HG03457 (cell line): ENCODE results near the gene PER3.
"Not testable (repeated sequence)": the region's sequence is repeated elsewhere in the genome, so short reads cannot be mapped to it uniquely, and the experiment has no call there.

Source experiments
- ATAC-seq: cut with Tn5 transposase; IDR thresholded peaks from one replicate; pipeline ENCODE4 v1.9.1; 2021; ENCODE audit warnings: moderate number of reproducible peaks; ENCODE audit not compliant: unreplicated experiment

Gene PER3

GRCh38 chr1:7778133-7778628 is 5.9 kb upstream of the PER3 start:
- no peak for ATAC-seq

GRCh38 chr1:7780976-7781375 is 3.1 kb upstream of the PER3 start:
- ATAC-seq = no peak

DNA sequence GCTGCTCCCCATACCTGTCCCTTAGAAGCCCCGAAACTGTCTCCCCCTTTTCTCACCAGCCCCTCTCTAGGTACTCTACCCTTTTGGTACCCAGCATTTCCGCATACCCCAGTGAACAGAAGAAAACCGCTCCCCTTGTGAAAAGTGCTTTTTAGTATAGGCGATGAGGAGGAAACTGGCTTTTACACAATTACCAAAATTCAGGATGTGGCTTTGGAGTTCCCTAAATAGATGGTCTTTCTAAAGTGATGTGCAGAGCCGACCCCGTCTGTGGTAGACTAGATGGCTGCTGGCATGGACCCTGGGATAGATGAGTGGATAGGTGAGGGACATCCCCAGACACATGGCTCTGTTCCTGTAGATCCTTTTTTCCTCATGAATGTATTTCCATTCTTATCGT is 2.6 kb upstream of the PER3 start:
- no peak for ATAC-seq

DNA sequence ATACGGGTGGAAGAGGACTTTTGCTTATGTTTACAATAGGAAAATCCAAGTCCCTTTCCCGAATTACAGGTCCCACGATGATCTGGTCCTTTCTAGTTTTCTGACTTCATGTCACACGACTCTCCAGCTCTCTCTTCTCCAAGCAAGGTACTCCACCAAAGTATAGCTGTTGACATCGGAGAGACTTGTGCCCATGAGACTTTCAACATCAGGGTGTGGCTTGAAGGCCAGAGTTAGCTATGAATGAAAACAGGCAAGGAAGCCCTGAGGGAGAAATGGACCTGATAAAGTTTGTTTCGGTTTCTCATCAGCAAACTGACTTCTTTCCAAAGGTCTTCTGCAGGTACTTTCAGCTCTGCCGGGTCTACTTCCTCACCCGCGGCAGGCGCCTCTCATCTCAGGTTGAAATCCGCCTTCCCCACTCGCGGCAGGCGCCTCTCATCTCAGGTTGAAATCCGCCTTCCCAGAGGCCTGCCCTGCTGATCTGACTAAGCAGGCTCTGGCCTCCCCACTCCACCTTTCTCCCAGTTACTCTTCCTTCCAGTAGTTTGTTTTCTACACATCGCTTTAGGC is 2.1 kb upstream of the PER3 start:
- no peak for ATAC-seq

DNA sequence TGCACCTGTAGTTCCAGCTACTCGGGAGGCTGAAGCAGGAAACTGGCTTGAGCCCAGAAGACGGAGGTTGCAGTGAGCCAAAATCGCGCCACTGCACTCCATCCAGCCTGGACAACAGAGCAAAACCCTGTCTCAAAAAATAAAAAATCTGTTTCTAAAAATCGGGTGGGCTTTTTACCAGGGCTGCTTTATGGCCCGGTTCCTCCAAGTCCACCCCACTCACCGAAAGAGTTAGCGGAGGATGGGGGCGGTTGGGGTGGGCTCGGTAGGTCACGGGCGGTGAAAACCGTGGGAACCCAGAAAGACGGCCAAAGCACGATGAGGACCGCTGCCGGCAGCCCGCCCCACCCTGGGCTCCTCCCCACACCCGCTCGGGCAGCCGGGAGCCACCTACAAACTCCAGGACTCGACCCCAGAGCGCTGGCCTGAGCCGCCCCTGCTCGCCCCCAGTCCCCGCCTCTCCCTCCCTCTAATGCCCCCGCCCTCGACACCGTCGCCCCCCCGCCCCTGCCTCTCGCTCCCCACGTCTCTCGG is 846 bp upstream of the PER3 start:
- no peak for ATAC-seq

DNA sequence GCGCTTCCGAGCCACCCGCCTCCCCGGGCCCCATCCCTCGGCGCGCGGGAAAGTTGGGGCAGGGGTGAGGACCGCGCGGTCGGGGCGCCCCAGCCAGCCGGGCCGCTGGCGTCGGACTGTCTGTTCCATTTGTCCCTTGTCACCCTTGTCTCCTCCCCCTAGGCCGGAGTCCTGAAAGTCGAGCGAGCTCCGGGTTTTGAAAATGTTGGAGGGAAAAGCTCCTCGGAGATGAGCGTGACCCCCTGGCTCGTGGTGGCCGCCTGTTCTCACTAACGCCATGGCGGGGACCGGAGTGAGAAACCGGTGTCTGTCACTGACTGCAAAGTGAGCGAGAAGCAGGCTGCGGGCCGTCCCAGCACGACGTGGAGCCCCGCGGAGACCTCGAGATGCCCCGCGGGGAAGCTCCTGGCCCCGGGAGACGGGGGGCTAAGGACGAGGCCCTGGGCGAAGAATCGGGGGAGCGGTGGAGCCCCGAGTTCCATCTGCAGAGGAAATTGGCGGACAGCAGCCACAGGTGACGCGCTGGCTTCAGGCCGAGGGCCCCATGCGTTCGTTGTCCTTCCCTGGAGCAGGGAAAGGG is 491 bp downstream of the PER3 start:
- ATAC-seq = no peak

- ATAC-seq = no peak
Observed at GRCh38 chr1:7785108-7785507, 1.0 kb downstream of the PER3 start.

GRCh38 chr1:7786795-7787194 is 2.7 kb downstream of the PER3 start:
- no peak for ATAC-seq

DNA sequence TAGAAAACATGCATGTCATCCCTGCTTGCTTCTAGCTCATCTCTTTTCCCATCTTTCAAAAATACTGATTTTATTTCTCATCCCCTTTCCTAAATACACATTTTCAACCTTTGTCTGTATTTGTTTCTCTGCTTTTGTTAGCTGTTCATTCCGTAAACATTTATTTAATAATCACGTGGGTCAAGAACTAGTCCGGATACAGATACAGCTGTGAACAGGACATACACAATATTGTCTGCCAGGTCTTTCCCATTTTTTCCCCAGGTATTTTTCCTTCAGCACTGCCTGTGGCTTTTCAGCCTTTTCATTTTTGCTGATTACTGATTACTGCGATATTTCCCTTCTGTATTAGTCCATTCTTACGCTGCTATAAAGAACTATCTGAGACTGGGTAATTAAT is 5.7 kb downstream of the PER3 start:
- ATAC-seq = no peak

GRCh38 chr1:7791027-7791426 is 6.9 kb downstream of the PER3 start:
- ATAC-seq = not testable (repeated sequence)

GRCh38 chr1:7795406-7795805 is 11.3 kb downstream of the PER3 start:
- ATAC-seq = no peak

DNA sequence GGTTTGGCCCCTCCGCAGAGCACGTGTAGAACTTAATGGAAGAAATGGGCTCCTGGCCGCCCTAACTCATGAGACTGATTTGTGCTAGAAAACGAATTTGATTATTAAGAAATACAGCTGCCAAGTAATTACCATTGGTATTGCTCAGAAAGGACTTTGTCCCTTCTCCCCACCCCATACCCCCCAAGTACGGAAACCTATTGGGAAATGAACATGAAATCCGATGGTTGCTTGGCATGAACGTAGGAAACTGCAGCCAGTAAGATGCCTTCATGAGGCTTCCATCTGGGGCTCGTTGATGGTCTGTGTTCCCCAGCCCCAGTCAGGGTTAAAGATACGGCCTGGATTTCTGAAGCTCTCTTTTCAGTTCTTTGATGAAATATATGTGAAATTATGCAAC is 21.4 kb downstream of the PER3 start:
- ATAC-seq = no peak

DNA sequence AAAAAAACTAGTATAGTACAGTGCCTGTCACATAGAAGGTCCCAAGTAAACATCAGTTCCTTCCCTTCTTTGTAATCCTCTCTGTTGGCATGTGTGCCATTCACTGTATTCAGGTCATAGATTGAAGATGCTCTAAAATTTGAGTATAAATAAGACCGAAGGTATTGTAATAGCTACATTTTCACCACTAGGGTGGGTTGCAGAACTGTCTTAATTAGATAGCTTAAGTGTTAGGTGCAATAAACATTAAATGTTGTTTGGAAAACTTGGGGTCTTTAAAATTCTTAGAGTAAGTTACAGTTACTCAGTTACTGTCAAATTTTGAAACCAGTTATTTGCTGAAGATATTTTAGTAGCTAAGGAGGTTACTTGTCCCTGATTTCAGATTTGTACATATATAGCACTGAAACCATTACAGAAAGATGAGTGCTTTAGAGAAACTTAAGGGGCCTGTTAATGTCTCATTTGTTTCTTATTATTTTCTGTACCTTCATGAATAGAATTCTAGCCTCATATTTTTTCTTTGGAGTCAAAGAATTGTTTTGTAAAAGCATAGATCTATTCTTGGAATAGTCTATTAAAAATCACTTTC is 24.3 kb downstream of the PER3 start:
- ATAC-seq = no peak

DNA sequence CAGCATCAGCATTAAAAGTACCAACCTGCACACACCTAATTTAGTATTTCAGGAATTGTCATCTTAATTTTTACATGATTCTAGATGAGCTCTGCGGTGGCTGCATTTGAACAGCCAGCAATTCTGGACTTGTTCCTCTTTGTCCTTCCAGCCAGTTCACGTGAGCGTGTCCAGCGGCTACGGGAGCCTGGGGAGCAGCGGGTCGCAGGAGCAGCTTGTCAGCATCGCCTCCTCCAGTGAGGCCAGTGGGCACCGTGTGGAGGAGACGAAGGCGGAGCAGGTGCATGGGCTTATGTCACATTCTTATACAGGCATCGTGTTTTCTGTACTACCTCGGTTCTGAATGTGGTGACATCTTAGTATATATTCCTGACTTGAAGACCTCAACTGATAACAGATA is 25.7 kb downstream of the PER3 start:
- no peak for ATAC-seq

DNA sequence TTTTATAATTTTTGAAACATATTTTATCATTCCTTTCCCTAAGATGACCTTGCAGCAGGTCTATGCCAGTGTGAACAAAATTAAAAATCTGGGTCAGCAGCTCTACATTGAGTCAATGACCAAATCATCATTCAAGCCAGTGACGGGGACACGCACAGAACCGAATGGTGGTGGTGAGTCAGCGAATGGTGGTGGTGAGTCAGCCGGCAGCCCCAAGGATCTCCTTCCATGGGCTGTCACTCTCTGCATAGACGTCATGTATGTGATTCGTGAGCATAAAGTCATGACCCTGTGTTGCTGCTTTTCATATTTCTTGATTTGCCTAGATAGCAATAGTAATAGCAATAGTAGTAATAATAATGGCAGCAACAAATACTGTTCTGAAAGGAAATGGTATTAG is 26.3 kb downstream of the PER3 start:
- no peak for ATAC-seq

- no peak for ATAC-seq
Observed at GRCh38 chr1:7811476-7811875, 27.4 kb downstream of the PER3 start.

DNA sequence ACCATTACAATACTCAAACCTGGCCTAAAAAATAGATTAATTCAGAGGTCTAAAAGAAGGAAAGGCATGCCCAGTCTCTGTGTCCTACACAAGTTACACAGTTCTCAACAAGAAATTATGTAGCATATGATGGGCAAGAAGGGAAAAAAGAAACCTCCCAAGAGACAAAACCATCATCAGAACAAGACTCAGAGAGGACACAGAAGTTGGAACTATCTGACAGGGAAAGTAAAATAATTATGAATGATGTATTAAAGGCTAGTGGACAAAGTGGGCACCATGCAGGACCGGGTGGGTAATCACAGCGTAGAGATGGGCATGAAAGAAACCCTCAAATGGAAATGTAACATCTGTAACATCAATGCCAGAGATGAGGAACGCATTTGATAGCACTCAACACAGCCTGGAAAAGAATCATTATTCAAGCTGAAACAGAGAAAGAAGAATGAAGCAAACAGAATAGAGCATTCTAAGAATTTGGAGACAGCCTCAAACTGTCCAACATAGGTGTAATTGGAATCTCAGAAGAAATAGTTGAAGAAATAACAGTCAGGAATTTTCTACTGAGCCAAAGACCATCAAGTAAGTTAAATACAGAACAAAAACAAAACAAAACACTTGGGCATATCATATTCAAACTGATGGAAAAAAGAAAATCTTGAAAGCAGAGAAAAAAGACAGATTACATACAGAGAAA is 29.7 kb downstream of the PER3 start:
- no peak for ATAC-seq

DNA sequence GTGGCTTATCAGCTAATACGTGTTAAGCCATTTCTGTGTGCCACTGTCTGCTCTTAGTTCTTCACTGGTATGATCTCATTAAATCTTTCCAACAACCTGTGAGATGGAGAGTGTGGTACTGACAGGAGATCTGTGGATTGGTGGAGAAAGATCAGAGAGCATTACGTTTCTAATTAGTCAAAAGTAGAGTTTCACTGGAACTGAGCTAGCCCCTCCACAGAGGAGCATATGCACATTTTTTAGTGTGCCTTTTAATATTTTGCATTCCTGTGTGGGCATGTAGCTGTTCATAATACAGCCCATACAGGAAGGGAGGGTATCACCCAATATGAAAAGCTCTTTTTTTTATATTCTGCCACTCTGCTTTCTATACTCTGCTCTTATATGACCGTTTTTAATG is 37.2 kb downstream of the PER3 start:
- no peak for ATAC-seq

DNA sequence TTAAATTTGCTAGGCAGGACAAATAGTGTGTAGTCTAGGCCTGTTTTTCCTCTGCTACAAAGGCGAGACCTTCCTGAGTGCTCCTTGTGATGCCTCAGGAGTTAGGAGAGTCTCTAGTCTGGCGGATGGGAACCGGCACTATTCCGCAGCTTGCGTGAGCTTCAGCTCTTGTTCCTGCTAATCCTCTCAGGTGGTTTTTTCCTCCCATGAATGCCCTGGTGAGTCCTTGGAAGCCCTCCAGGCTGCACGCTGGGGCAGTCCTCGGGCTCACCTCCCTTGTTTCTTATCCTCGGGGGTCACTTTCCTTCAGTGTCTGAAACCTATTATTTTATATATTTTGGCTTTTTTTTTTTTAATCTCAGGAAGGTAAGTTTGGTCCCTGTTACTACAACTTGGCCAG is 40.6 kb downstream of the PER3 start:
- ATAC-seq = no peak

DNA sequence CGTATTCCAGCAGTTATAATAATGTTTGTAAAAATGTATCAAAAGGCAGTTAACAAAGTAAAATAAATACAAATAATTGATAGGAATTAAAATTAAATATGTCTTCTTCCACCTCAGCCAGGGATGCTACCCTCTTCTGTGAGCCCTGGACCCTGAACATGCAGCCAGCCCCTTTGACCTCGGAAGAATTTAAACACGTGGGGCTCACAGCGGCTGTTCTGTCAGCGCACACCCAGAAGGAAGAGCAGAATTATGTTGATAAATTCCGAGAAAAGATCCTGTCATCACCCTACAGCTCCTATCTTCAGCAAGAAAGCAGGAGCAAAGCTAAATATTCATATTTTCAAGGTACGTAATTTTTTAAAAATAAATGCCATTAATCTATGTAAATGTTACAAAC is 42.3 kb downstream of the PER3 start:
- no peak for ATAC-seq

GRCh38 chr1:7827126-7827955 is 43.2 kb downstream of the PER3 start:
- no peak for ATAC-seq
